A673 (cell line): ENCODE results near the gene PIK3R6. TPM values are rescaled to one million over a fixed set of nuclear protein-coding genes. Genes with fewer than 3 reads are reported as not detected.

ENCODE experiments used
- BruUV-seq: library from RNA; stranded (reverse); fragments of 400-500 nt; replicated peaks from 2 replicates; lab custom pipeline; 2021; lab: Mats Ljungman, UMichigan
- CTCF ChIA-PET: fragments of 300-600 bp; sonication (Branson Sonifier 250); formaldehyde crosslinking; loops from one replicate; lab custom pipeline; 2022; ENCODE audit warnings: antibody characterized with exemption; lab: Charles Lee
- POLR2A ChIA-PET: fragments of 300-600 bp; sonication (Branson Sonifier 250); formaldehyde crosslinking; loops from one replicate; lab custom pipeline; 2022; ENCODE audit warnings: antibody characterized with exemption; ENCODE audit not compliant: low non-redundant PET; lab: Charles Lee
- DNase-seq: peaks from one replicate; pipeline ENCODE4 v3.0.0-alpha.2; 2015; ENCODE audit warnings: low spot score
- H3K27ac ChIP-seq: fragments of 200-600 bp; sonication (generic); 2 replicates; pipeline ENCODE4 v1.5.1; 2016; ENCODE audit warnings: mixed run types, low read depth, mild to moderate bottlenecking, mixed read lengths, antibody characterized with exemption, low read length; ENCODE audit not compliant: poor library complexity, severe bottlenecking
- H3K27me3 ChIP-seq: fragments of 200-600 bp; sonication (generic); replicated peaks from 2 replicates; pipeline ENCODE4 v1.6.1; 2017; ENCODE audit warnings: mixed run types, low read depth, mild to moderate bottlenecking, mixed read lengths, antibody characterized with exemption, low read length; ENCODE audit not compliant: insufficient read depth, poor library complexity
- H3K36me3 ChIP-seq: fragments of 200-600 bp; sonication (generic); 2 replicates; pipeline ENCODE4 v1.6.1; 2016; ENCODE audit warnings: mixed run types, mild to moderate bottlenecking, mixed read lengths, antibody characterized with exemption, low read length; ENCODE audit not compliant: insufficient read depth, poor library complexity, severe bottlenecking
- H3K4me1 ChIP-seq: fragments of 200-600 bp; sonication (generic); 2 replicates; pipeline ENCODE4 v1.6.1; 2017; ENCODE audit warnings: mixed run types, mild to moderate bottlenecking, mixed read lengths, antibody characterized with exemption, low read length; ENCODE audit not compliant: insufficient read depth, poor library complexity, severe bottlenecking
- H3K4me3 ChIP-seq: fragments of 200-600 bp; sonication (generic); 2 replicates; pipeline ENCODE4 v1.5.1; 2016; ENCODE audit warnings: low read depth, mixed run types, mild to moderate bottlenecking, mixed read lengths, low read length; ENCODE audit not compliant: poor library complexity, severe bottlenecking
- H3K9me3 ChIP-seq: fragments of 200-600 bp; sonication (generic); 2 replicates; pipeline ENCODE4 v1.6.1; 2016; ENCODE audit warnings: mixed run types, low read depth, mild to moderate bottlenecking, mixed read lengths, antibody characterized with exemption, low read length; ENCODE audit not compliant: poor library complexity, severe bottlenecking
- CTCF ChIP-seq: fragments of 300-800, 200-600 bp; sonication (generic); conservative IDR thresholded peaks from 2 replicates; pipeline ENCODE4 v1.5.1; 2017; ENCODE audit warnings: low read depth, mild to moderate bottlenecking, antibody characterized with exemption, low read length, moderate library complexity, mixed read lengths
- EZH2 ChIP-seq: fragments of 200-600 bp; sonication (generic); IDR thresholded peaks from 2 replicates; pipeline ENCODE4 v1.6.1; 2017; ENCODE audit warnings: borderline replicate concordance, low read depth, mild to moderate bottlenecking, mixed read lengths, antibody characterized with exemption, low read length; ENCODE audit not compliant: poor library complexity, severe bottlenecking
- intact Hi-C: fragments of 100-400 bp; cut with micrococcal nuclease; formaldehyde crosslinking; loops from one replicate; pipeline ENCODE4 v1.10.0; 2022; ENCODE audit not compliant: unreplicated experiment
- total RNA-seq: library from RNA; stranded (reverse); gene quantifications from 2 replicates; pipeline ENCODE4 v1.2.3, GENCODE V29; 2021

PIK3R6 gene
- total RNA-seq, 1 experiment from 2014 or later = not detected

DNA sequence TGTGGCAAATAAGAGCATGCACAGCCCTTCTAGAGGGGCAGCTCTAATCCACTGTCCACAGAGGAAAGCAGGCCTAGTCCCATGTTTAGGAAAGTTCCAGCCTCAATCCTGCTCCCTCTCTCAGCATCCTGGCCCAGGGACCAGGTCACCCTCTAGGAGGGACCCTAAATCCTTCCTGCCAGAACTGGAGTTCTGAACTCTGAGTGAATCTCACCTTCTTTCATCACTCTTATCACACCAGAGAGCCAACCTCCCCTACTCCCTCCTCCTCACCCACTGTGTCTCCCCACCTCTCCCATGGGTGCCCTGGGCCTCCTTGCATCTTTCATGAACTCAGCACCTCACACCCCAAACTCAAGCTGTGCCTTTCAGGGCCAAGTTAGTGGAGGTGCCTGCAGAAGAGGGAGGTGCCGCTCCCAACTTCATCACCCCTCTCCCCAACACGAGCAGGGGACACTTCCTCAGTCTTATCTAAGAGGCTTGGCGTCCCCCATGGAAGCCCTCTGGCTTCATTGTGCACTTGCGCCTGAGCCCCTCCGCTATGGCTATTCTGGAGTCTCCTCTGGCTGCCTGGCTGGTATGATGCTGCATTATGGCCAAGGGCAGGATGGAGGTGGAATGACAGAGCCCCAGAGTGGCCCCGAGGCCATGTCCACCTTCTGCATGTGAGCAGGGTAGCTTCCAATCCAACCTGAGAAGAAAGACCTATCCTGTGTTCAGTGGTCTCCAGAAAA lies 31.7 kb downstream of the PIK3R6 start:
- no TSS peak for BruUV-seq
- intact Hi-C loops = no loop called here
- POLR2A ChIA-PET = interaction anchor here (0.6 kb wide), 1 partner anchor 22 kb away, joined by 7 read pairs; no protein-coding TSS in a partner anchor
- no peaks in the 10 kb centered on the region for H3K36me3 ChIP-seq
- H3K4me3 ChIP-seq = no peak overlapping the region
- no peaks in the 10 kb centered on the region for H3K9me3 ChIP-seq
- H3K4me1 ChIP-seq = peaks cover 3% of the 10 kb centered on the region
- CTCF ChIA-PET = no interaction called here
- no peak for TF ChIP-seq EZH2
- TF ChIP-seq CTCF = no peak
- no peak for DNase-seq
- H3K27me3 ChIP-seq = no peaks in the 10 kb centered on the region
- no peak overlapping the region for H3K27ac ChIP-seq

- Histone ChIP-seq H3K9me3 (no peaks in the 10 kb centered on the region), H3K4me1 (peaks cover 3% of the 10 kb centered on the region), H3K27me3 (no peaks in the 10 kb centered on the region), H3K27ac (no peak overlapping the region), H3K36me3 (no peaks in the 10 kb centered on the region), H3K4me3 (no peak overlapping the region)
- TF ChIP-seq CTCF (no peak), EZH2 (no peak)
- intact Hi-C loops = no loop called here
- CTCF ChIA-PET = no interaction called here
- no TSS peak for BruUV-seq
- POLR2A ChIA-PET = no interaction called here
- DNase-seq = no peak
Measured at GRCh38 chr17:8835106-8835505, 32.4 kb downstream of the PIK3R6 start.

DNA sequence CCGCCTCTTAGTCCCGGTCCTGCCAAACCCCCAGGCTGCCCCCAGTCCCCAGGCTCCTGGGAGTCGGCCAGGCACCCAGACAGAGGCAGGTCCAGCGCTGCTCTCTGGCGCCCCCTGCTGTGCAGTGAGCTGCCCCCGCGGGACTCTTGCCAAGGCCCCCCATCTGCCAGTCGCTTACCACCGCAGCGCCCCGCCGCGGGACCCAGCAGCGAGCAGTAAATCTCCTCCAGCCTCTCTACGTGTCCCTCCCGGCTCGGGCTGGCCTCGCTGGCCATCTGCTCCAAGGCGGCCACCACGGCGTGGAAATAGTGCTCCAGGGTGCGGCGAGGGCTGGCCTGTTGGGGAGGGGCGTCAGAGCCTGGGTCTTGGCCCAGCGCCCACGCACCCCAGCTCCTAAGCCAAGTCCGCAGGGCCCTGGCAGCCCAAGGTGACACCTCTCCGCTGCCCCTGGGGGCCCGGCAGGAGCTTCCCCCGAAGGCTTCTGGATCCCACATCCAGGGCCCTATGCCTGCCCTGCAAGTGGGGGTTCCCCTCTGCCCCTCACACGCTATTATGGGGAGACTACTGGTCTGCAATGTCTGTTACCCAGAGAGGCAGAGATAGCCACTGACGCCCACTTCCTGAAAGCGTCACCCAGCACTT lies 34.6 kb downstream of the PIK3R6 start:
- Histone ChIP-seq H3K9me3 (no peaks in the 10 kb centered on the region), H3K4me1 (peaks cover under 1% of the 10 kb centered on the region), H3K27me3 (no peaks in the 10 kb centered on the region), H3K4me3 (no peak overlapping the region), H3K27ac (no peak overlapping the region), H3K36me3 (no peaks in the 10 kb centered on the region)
- ChIA-PET CTCF (interaction anchor here (0.5 to 0.9 kb wide), 5 partner anchors 13 to 514 kb away, joined by 3 to 7 read pairs (median 5); no protein-coding TSS in a partner anchor), POLR2A (interaction anchor here (0.7 kb wide), 1 partner anchor 760 kb away, joined by 8 read pairs; no protein-coding TSS in a partner anchor)
- peak; percentile 67 for DNase-seq
- intact Hi-C loops = no loop called here
- TF ChIP-seq CTCF = peak; percentile 85
- TF ChIP-seq EZH2 = no peak
- BruUV-seq = no TSS peak
